Mammary epithelial cell (primary cell): Measurements from ENCODE around the gene AGPS.

Experiments
- CTCF ChIP-seq, 2 donors: IDR thresholded peaks in 1 of 2; conservative IDR thresholded peaks in 1 of 2; 2 replicates each; pipeline ENCODE4 v1.5.1; 2011 to 2012; ENCODE audit warnings: inconsistent platforms in 2 of 2, low read length in 2 of 2, mild to moderate bottlenecking in 2 of 2, control low read depth in 1 of 2, low read depth in 1 of 2; ENCODE audit not compliant: insufficient read depth in 1 of 2; ENCODE audit errors: extremely low read depth in 1 of 2
- EZH2 ChIP-seq: IDR thresholded peaks from 2 replicates; pipeline ENCODE4 v1.6.1; 2012; ENCODE audit warnings: low read length, inconsistent platforms, borderline replicate concordance

GRCh38 chr2:177395351-177396065 lies 2.9 kb downstream of the AGPS start:
- no peak for TF ChIP-seq CTCF (conservative IDR thresholded peaks at IDR 0.05 in 1 of 2, IDR thresholded peaks at IDR 0.05 in 1 of 2; ENCODE audit: extremely low read depth in 1 of 2, insufficient read depth in 1 of 2, low read depth in 1 of 2, low read length in 2 of 2)
- TF ChIP-seq EZH2, result no peak
